HEK293T (cell line): Measurements from ENCODE around the gene RPGR.

ENCODE experiments used
- ARNT ChIP-seq: fragments of 450-650 bp; IDR thresholded peaks from 2 replicates; pipeline ENCODE4 v1.6.1; 2017; ENCODE audit warnings: mild to moderate bottlenecking
- BHLHE40 ChIP-seq: fragments of 450-650 bp; IDR thresholded peaks from 2 replicates; pipeline ENCODE4 v1.6.1; 2016; ENCODE audit warnings: mild to moderate bottlenecking, moderate library complexity, borderline replicate concordance
- FOXA1 ChIP-seq: fragments of 450-650 bp; IDR thresholded peaks from 2 replicates; pipeline ENCODE4 v1.6.1; 2016; ENCODE audit warnings: mild to moderate bottlenecking
- FOXK2 ChIP-seq: fragments of 450-650 bp; IDR thresholded peaks from 2 replicates; pipeline ENCODE4 v1.6.1; 2016; ENCODE audit warnings: mild to moderate bottlenecking
- FOXM1 ChIP-seq: fragments of 450-650 bp; IDR thresholded peaks from 2 replicates; pipeline ENCODE4 v1.6.1; 2017; ENCODE audit warnings: mild to moderate bottlenecking, borderline replicate concordance
- HDGF ChIP-seq: fragments of 450-650 bp; IDR thresholded peaks from 2 replicates; pipeline ENCODE4 v1.6.1; 2017; ENCODE audit warnings: antibody characterized with exemption, borderline replicate concordance
- LEF1 ChIP-seq: fragments of 450-650 bp; IDR thresholded peaks from 2 replicates; pipeline ENCODE4 v1.6.1; 2017; ENCODE audit warnings: mild to moderate bottlenecking, borderline replicate concordance
- NFRKB ChIP-seq: fragments of 450-650 bp; IDR thresholded peaks from 2 replicates; pipeline ENCODE4 v1.6.1; 2016; ENCODE audit warnings: mild to moderate bottlenecking, moderate library complexity
- PKNOX1 ChIP-seq: fragments of 450-650 bp; IDR thresholded peaks from 2 replicates; pipeline ENCODE4 v1.6.1; 2016
- SP1 ChIP-seq: fragments of 450-650 bp; IDR thresholded peaks from 2 replicates; pipeline ENCODE4 v1.6.1; 2017
- SUZ12 ChIP-seq: fragments of 450-650 bp; IDR thresholded peaks from 2 replicates; pipeline ENCODE4 v1.6.1; 2016; ENCODE audit warnings: mild to moderate bottlenecking
- TARDBP ChIP-seq: fragments of 450-650 bp; IDR thresholded peaks from 2 replicates; pipeline ENCODE4 v1.6.1; 2016
- ZNF384 ChIP-seq: fragments of 450-650 bp; IDR thresholded peaks from 2 replicates; pipeline ENCODE4 v1.6.1; 2016

GRCh38 chrX:38315186-38315585 lies 12.1 kb downstream of the RPGR start:
- TF ChIP-seq ARNT (no peak), NFRKB (no peak), SUZ12 (no peak), SP1 (no peak), TARDBP (no peak), LEF1 (no peak), PKNOX1 (no peak), FOXM1 (no peak), FOXK2 (no peak), ZNF384 (no peak), HDGF (no peak), FOXA1 (no peak), BHLHE40 (no peak)
